ENCODE data around the gene EEF1AKMT2.

Gene EEF1AKMT2

DNA sequence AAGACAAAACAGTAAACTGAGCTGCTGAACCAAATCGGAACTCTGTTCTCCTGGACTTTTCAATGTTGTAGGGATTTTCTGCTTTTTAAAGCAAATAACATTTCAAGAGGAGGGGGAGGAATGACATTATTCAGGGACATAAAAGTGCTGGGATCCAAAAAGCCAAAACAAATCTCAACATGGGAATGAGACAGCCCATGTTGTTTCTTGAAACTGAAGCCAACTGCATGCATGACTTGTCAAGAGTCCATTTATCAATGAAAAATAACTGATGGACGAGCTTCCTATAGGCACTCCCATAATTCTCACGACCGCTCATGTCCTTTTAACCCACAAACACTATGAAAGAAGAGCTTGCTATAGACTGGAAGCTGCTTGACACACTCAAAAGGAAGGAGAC is 75.3 kb downstream of the EEF1AKMT2 start:
- Histone ChIP-seq H3K27me3 (replicated peaks; ENCODE audit: insufficient read depth, low read length) (no peaks in the 10 kb centered on the region), H3K9me3 (replicated peaks; ENCODE audit: insufficient read depth, low read length) (no peaks in the 10 kb centered on the region), H3K4me2 (ENCODE audit: low read depth, low read length) (no peak overlapping the region), H3K27ac (ENCODE audit: low read length) (no peak overlapping the region), H3K4me1 (ENCODE audit: low read length) (peaks cover 9% of the 10 kb centered on the region; the same call in 1 of the 2 replicates), H3K4me3 (ENCODE audit: low read length) (no peak overlapping the region), H3K36me3 (replicated peaks; ENCODE audit: insufficient read depth, low read length) (no peaks in the 10 kb centered on the region), H4K20me1 (ENCODE audit: insufficient read depth, low read length) (no peaks in the 10 kb centered on the region), H3K9ac (ENCODE audit: low read length) (no peak overlapping the region), H3K79me2 (ENCODE audit: low read length) (peaks cover 69% of the 10 kb centered on the region), H3K9me2 (replicated peaks; ENCODE audit: insufficient read depth, low read length) (no peaks in the 10 kb centered on the region), H2AFZ (ENCODE audit: low read length) (no peak overlapping the region), H3F3A (ENCODE audit: insufficient read depth, low read length) (no peaks in the 10 kb centered on the region)
- TF ChIP-seq EZH2 (optimal IDR thresholded peaks at IDR 0.05; ENCODE audit: low read depth, low read length) (no peak), EZH2phosphoT487 (IDR thresholded peaks at IDR 0.05; ENCODE audit: low read length) (no peak), CTCF (IDR thresholded peaks at IDR 0.05; ENCODE audit: low read length) (no peak)
- no peak for DNase-seq

- Histone ChIP-seq H4K20me1 (ENCODE audit: insufficient read depth, low read length) (no peaks in the 10 kb centered on the region), H3K9me3 (replicated peaks; ENCODE audit: insufficient read depth, low read length) (no peaks in the 10 kb centered on the region), H3K27ac (ENCODE audit: low read length) (no peak overlapping the region), H3K9ac (ENCODE audit: low read length) (no peak overlapping the region), H3K27me3 (replicated peaks; ENCODE audit: insufficient read depth, low read length) (no peaks in the 10 kb centered on the region), H2AFZ (ENCODE audit: low read length) (no peak overlapping the region), H3K79me2 (ENCODE audit: low read length) (peaks cover 69% of the 10 kb centered on the region), H3K9me2 (replicated peaks; ENCODE audit: insufficient read depth, low read length) (no peaks in the 10 kb centered on the region), H3K4me1 (ENCODE audit: low read length) (0 out of 2 replicates have a peak, but pooled peaks cover 9% of the 10 kb centered on the region), H3K4me2 (ENCODE audit: low read depth, low read length) (no peak overlapping the region), H3K36me3 (replicated peaks; ENCODE audit: insufficient read depth, low read length) (no peaks in the 10 kb centered on the region), H3F3A (ENCODE audit: insufficient read depth, low read length) (no peaks in the 10 kb centered on the region), H3K4me3 (ENCODE audit: low read length) (no peak overlapping the region)
- no peak for TF ChIP-seq EZH2phosphoT487 (IDR thresholded peaks at IDR 0.05; ENCODE audit: low read length)
- no peak for TF ChIP-seq CTCF (IDR thresholded peaks at IDR 0.05; ENCODE audit: low read length)
- no peak for TF ChIP-seq EZH2 (optimal IDR thresholded peaks at IDR 0.05; ENCODE audit: low read depth, low read length)
- no peak for DNase-seq
Measured at GRCh38 chr10:124715439-124715838, 76.2 kb downstream of the EEF1AKMT2 start.

GRCh38 chr10:124713679-124714255 is 77.9 kb downstream of the EEF1AKMT2 start:
- Histone ChIP-seq H3K4me3 (ENCODE audit: low read length) (no peak overlapping the region), H3K9me3 (replicated peaks; ENCODE audit: insufficient read depth, low read length) (no peaks in the 10 kb centered on the region), H4K20me1 (ENCODE audit: insufficient read depth, low read length) (no peaks in the 10 kb centered on the region), H3K27ac (ENCODE audit: low read length) (no peak overlapping the region), H3K9me2 (replicated peaks; ENCODE audit: insufficient read depth, low read length) (no peaks in the 10 kb centered on the region), H3K36me3 (replicated peaks; ENCODE audit: insufficient read depth, low read length) (no peaks in the 10 kb centered on the region), H3F3A (ENCODE audit: insufficient read depth, low read length) (no peaks in the 10 kb centered on the region), H2AFZ (ENCODE audit: low read length) (no peak overlapping the region), H3K9ac (ENCODE audit: low read length) (no peak overlapping the region), H3K79me2 (ENCODE audit: low read length) (peaks cover 77% of the 10 kb centered on the region), H3K4me1 (ENCODE audit: low read length) (0 out of 2 replicates have a peak, but pooled peaks cover 5% of the 10 kb centered on the region), H3K4me2 (ENCODE audit: low read depth, low read length) (no peak overlapping the region), H3K27me3 (replicated peaks; ENCODE audit: insufficient read depth, low read length) (no peaks in the 10 kb centered on the region)
- no peak for TF ChIP-seq EZH2phosphoT487 (IDR thresholded peaks at IDR 0.05; ENCODE audit: low read length)
- no peak for TF ChIP-seq CTCF (IDR thresholded peaks at IDR 0.05; ENCODE audit: low read length)
- TF ChIP-seq EZH2 (optimal IDR thresholded peaks at IDR 0.05; ENCODE audit: low read depth, low read length): no peak
- no peak for DNase-seq

All from MM.1S (cell line).